NB4 (cell line): ENCODE measurements around the gene MTMR11.
"Not testable (repeated sequence)": the region's sequence is repeated elsewhere in the genome, so short reads cannot be mapped to it uniquely, and the experiment has no call there.

Source experiments
- POLR2A ChIP-seq: IDR thresholded peaks from 2 replicates; pipeline ENCODE4 v1.6.1; 2011; ENCODE audit warnings: mild to moderate bottlenecking; ENCODE audit not compliant: insufficient read length; ENCODE audit errors: extremely low read depth
- TF ChIP-seq, protein P1 (sequence below): IDR thresholded peaks from one replicate; pipeline ENCODE4 v1.5.1; 2012; ENCODE audit warnings: low read depth, low read length
- TF ChIP-seq, protein P2 (sequence below): IDR thresholded peaks from 2 replicates; pipeline ENCODE4 v1.6.1; 2011; ENCODE audit warnings: low read depth, low read length

DNA sequence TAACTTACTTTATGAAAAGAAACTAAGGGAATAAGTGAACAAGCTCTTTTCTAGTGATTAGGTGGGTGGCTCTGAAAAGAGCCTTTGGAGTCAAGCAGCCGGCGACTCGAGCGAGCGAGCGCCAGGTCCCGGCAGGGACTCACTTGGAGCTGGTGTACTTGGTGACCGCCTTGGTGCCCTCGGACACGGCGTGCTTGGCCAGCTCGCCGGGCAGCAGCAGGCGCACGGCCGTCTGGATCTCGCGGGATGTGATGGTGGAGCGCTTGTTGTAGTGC, 50.6 kb downstream of the MTMR11 start:
- not testable (repeated sequence) for TF ChIP-seq POLR2A
- TF ChIP-seq, protein P1, sequence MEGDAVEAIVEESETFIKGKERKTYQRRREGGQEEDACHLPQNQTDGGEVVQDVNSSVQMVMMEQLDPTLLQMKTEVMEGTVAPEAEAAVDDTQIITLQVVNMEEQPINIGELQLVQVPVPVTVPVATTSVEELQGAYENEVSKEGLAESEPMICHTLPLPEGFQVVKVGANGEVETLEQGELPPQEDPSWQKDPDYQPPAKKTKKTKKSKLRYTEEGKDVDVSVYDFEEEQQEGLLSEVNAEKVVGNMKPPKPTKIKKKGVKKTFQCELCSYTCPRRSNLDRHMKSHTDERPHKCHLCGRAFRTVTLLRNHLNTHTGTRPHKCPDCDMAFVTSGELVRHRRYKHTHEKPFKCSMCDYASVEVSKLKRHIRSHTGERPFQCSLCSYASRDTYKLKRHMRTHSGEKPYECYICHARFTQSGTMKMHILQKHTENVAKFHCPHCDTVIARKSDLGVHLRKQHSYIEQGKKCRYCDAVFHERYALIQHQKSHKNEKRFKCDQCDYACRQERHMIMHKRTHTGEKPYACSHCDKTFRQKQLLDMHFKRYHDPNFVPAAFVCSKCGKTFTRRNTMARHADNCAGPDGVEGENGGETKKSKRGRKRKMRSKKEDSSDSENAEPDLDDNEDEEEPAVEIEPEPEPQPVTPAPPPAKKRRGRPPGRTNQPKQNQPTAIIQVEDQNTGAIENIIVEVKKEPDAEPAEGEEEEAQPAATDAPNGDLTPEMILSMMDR: not testable (repeated sequence)
- TF ChIP-seq, protein P2, sequence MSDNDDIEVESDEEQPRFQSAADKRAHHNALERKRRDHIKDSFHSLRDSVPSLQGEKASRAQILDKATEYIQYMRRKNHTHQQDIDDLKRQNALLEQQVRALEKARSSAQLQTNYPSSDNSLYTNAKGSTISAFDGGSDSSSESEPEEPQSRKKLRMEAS: not testable (repeated sequence)
